SK-N-SH treated with all-trans-retinoic acid at 6 μM for 48 hours (cell line): ENCODE data around the gene PCGF5.

Source experiments
- ATAC-seq: fragments of 200-7000 bp; cut with Tn5 transposase; 3 replicates; pipeline ENCODE4 v1.9.1; 2020; ENCODE audit warnings: mild to moderate bottlenecking, moderate library complexity
- ARNTL ChIP-seq: fragments of 450-650 bp; formaldehyde crosslinking; IDR thresholded peaks from 2 replicates; pipeline ENCODE4 v1.5.0; 2020; ENCODE audit warnings: low read depth, mild to moderate bottlenecking, moderate library complexity, borderline replicate concordance
- BACH2 ChIP-seq: fragments of 250-450 bp; sonication (Bioruptor Pico); IDR thresholded peaks from 2 replicates; pipeline ENCODE4 v1.9.0; 2021; ENCODE audit warnings: mild to moderate bottlenecking, borderline replicate concordance
- CREB5 ChIP-seq: fragments of 250-450 bp; sonication (Bioruptor Pico); IDR thresholded peaks from 2 replicates; pipeline ENCODE4 v1.5.1; 2020; ENCODE audit warnings: low read depth, mild to moderate bottlenecking, moderate library complexity
- CSDC2 ChIP-seq: fragments of 250-450 bp; sonication (Bioruptor Pico); IDR thresholded peaks from 2 replicates; pipeline ENCODE4 v1.5.0; 2020; ENCODE audit warnings: mild to moderate bottlenecking, moderate library complexity
- CSRNP3 ChIP-seq: fragments of 250-450 bp; sonication (Bioruptor Pico); IDR thresholded peaks from 2 replicates; pipeline ENCODE4 v1.5.1; 2021; ENCODE audit warnings: mild to moderate bottlenecking, moderate library complexity
- ESRRG ChIP-seq: fragments of 250-450 bp; sonication (Bioruptor Pico); IDR thresholded peaks from 2 replicates; pipeline ENCODE4 v1.6.1; 2021; ENCODE audit warnings: mild to moderate bottlenecking
- GLIS3 ChIP-seq: fragments of 250-450 bp; sonication (Bioruptor Pico); IDR thresholded peaks from 2 replicates; pipeline ENCODE4 v1.5.0; 2020; ENCODE audit warnings: mild to moderate bottlenecking, moderate library complexity
- ISL1 ChIP-seq: fragments of 250-450 bp; sonication (Bioruptor Pico); IDR thresholded peaks from 2 replicates; pipeline ENCODE4 v2.1.2; 2022; ENCODE audit warnings: mild to moderate bottlenecking, moderate library complexity
- OSR1 ChIP-seq: fragments of 250-450 bp; sonication (Bioruptor Pico); IDR thresholded peaks from 2 replicates; pipeline ENCODE4 v1.8.0; 2022; ENCODE audit warnings: moderate library complexity, mild to moderate bottlenecking, inconsistent platforms
- PATZ1 ChIP-seq: fragments of 250-450 bp; sonication (Bioruptor Pico); IDR thresholded peaks from 2 replicates; pipeline ENCODE4 v1.8.0; 2020; ENCODE audit warnings: mild to moderate bottlenecking, moderate library complexity, borderline replicate concordance
- PPARA ChIP-seq: fragments of 250-450 bp; sonication (Bioruptor Pico); IDR thresholded peaks from 2 replicates; pipeline ENCODE4 v1.5.0; 2020; ENCODE audit warnings: mild to moderate bottlenecking, borderline replicate concordance
- RARB ChIP-seq: fragments of 250-450 bp; sonication (Bioruptor Pico); IDR thresholded peaks from 2 replicates; pipeline ENCODE4 v1.8.0; 2021; ENCODE audit warnings: mild to moderate bottlenecking, moderate library complexity
- SNAI2 ChIP-seq: fragments of 250-450 bp; sonication (Bioruptor Pico); IDR thresholded peaks from 2 replicates; pipeline ENCODE4 v1.5.0; 2020; ENCODE audit warnings: mild to moderate bottlenecking, moderate library complexity
- TCF4 ChIP-seq: fragments of 250-450 bp; sonication (Bioruptor Pico); IDR thresholded peaks from 2 replicates; pipeline ENCODE4 v1.8.0; 2021; ENCODE audit warnings: mild to moderate bottlenecking, moderate library complexity, borderline replicate concordance
- TOX ChIP-seq: fragments of 250-450 bp; sonication (Bioruptor Pico); IDR thresholded peaks from 2 replicates; pipeline ENCODE4 v1.8.0; 2021; ENCODE audit warnings: mild to moderate bottlenecking, moderate library complexity, borderline replicate concordance
- TSHZ2 ChIP-seq: fragments of 250-450 bp; sonication (Bioruptor Pico); IDR thresholded peaks from 2 replicates; pipeline ENCODE4 v1.5.0; 2020; ENCODE audit warnings: mild to moderate bottlenecking, moderate library complexity
- ZC3H10 ChIP-seq: fragments of 250-450 bp; sonication (Bioruptor Pico); IDR thresholded peaks from 2 replicates; pipeline ENCODE4 v1.5.1; 2021; ENCODE audit warnings: mild to moderate bottlenecking, moderate library complexity
- ZFP3 ChIP-seq: fragments of 250-450 bp; sonication (Bioruptor Pico); IDR thresholded peaks from 2 replicates; pipeline ENCODE4 v1.5.0; 2020; ENCODE audit warnings: mild to moderate bottlenecking, moderate library complexity
- ZFP30 ChIP-seq: fragments of 450-650 bp; formaldehyde crosslinking; IDR thresholded peaks from 2 replicates; pipeline ENCODE4 v1.5.0; 2022; ENCODE audit warnings: mild to moderate bottlenecking, moderate library complexity
- ZNF565 ChIP-seq: fragments of 450-650 bp; formaldehyde crosslinking; conservative IDR thresholded peaks from 2 replicates; pipeline ENCODE4 v1.5.0; 2020; ENCODE audit warnings: low read depth, mild to moderate bottlenecking, moderate library complexity
- ZNF70 ChIP-seq: fragments of 450-650 bp; formaldehyde crosslinking; IDR thresholded peaks from 2 replicates; pipeline ENCODE4 v1.5.0; 2020; ENCODE audit warnings: mild to moderate bottlenecking, moderate library complexity
- ZNF8 ChIP-seq: fragments of 450-650 bp; formaldehyde crosslinking; IDR thresholded peaks from 2 replicates; pipeline ENCODE4 v1.5.0; 2020; ENCODE audit warnings: mild to moderate bottlenecking, moderate library complexity

Gene PCGF5

GRCh38 chr10:91249700-91250099 lies 29.2 kb downstream of the PCGF5 start:
- TF ChIP-seq OSR1 (CRISPR knock-in tag): no peak
- no peak for TF ChIP-seq ZC3H10
- TF ChIP-seq ZFP30 (CRISPR knock-in tag): no peak
- TF ChIP-seq BACH2: no peak
- no peak for TF ChIP-seq TCF4 (CRISPR knock-in tag)
- TF ChIP-seq CSDC2 (CRISPR knock-in tag): no peak
- TF ChIP-seq CREB5 (CRISPR knock-in tag): no peak
- TF ChIP-seq ARNTL: no peak
- no peak for TF ChIP-seq ISL1 (CRISPR knock-in tag)
- TF ChIP-seq PPARA (CRISPR knock-in tag): no peak
- no peak for TF ChIP-seq GLIS3
- TF ChIP-seq RARB (CRISPR knock-in tag): no peak
- TF ChIP-seq ZNF565 (CRISPR knock-in tag): no peak
- no peak for TF ChIP-seq PATZ1
- ATAC-seq: no peak

- no peak for TF ChIP-seq PATZ1
- no peak for TF ChIP-seq ZC3H10
- no peak for TF ChIP-seq ZFP30 (CRISPR knock-in tag)
- TF ChIP-seq OSR1 (CRISPR knock-in tag): no peak
- TF ChIP-seq ZFP3 (CRISPR knock-in tag): no peak
- TF ChIP-seq TSHZ2 (CRISPR knock-in tag): no peak
- no peak for TF ChIP-seq ESRRG (CRISPR knock-in tag)
- TF ChIP-seq GLIS3: no peak
- no peak for TF ChIP-seq TCF4 (CRISPR knock-in tag)
- no peak for TF ChIP-seq CREB5 (CRISPR knock-in tag)
- TF ChIP-seq RARB (CRISPR knock-in tag): no peak
- TF ChIP-seq SNAI2 (CRISPR knock-in tag): no peak
- no peak for TF ChIP-seq CSRNP3 (CRISPR knock-in tag)
- no peak for TF ChIP-seq ZNF8
- TF ChIP-seq TOX (CRISPR knock-in tag): no peak
- TF ChIP-seq ISL1 (CRISPR knock-in tag): no peak
- no peak for TF ChIP-seq PPARA (CRISPR knock-in tag)
- no peak for TF ChIP-seq ZNF70 (CRISPR knock-in tag)
- no peak for TF ChIP-seq CSDC2 (CRISPR knock-in tag)
Measured at GRCh38 chr10:91250341-91250740, 29.9 kb downstream of the PCGF5 start.

More at GRCh38 chr10:91250341-91250740, 29.9 kb downstream of the PCGF5 start:
- no peak for ATAC-seq
